ENCODE measurements around the gene NKAPD1. TPM values are rescaled to one million over a fixed set of nuclear protein-coding genes. Genes with fewer than 3 reads are reported as not detected.

Gene NKAPD1
- total RNA-seq, 1 experiment from 2014 or later: 27.5 TPM

DNA sequence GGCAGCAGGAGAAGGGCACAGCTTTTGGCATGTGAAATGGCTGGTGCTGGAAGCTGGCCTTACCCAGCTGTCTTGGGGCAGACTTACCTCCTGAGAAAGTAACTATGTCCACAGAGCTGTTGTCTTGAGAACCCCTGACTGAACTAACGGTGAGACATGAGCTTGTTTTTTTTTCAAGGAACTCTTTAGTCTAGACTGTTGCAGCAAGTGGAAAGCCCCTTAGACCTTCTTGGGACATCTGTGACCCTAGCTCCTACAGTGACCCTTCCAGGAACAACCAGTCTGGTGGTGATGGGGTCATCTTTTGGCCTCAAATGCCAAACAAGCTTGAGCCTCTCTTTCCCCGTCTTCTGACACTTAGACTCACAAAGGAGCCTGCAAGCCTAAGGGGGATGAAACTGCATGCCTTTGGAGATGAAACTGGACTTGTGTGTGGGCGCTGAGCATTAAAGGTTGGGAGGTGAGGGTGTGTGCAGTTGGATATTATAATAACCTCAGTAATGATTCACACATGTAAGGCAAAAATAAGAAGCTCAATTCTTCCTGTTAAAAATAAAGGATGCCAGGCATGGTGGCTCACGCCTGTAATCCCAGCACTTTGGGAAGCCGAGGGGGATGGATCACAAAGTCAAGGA, 48.0 kb downstream of the NKAPD1 start:
- peaks cover 9% of the 10 kb centered on the region for H3K4me1 Mint-ChIP-seq (ENCODE audit: insufficient read depth, unreplicated experiment)
- POLR2A ChIA-PET: interaction anchor here (0.7 to 6.5 kb wide), 9 partner anchors 10 to 74 kb away, joined by 3 to 73 read pairs (median 14); partner anchors contain the start of genes BCO2, IL18, SDHD and TIMM8B
- DNase-seq (ENCODE audit: unreplicated experiment): no peak
- intact Hi-C loops (cut with micrococcal nuclease): loop anchor here (2.0 kb wide), 1 partner anchor 35 kb away; no protein-coding TSS in a partner anchor
- no peaks in the 10 kb centered on the region for H3K36me3 Mint-ChIP-seq (ENCODE audit: insufficient read depth, unreplicated experiment)
- BruUV-seq (replicated peaks): no TSS peak
- H3K4me3 Mint-ChIP-seq (ENCODE audit: unreplicated experiment): no peak overlapping the region
- H3K27ac Mint-ChIP-seq (ENCODE audit: low read depth, unreplicated experiment): no peak overlapping the region
- no peaks in the 10 kb centered on the region for H3K27me3 Mint-ChIP-seq (ENCODE audit: insufficient read depth, unreplicated experiment)
- no peaks in the 10 kb centered on the region for H3K9me3 Mint-ChIP-seq (ENCODE audit: unreplicated experiment)
- CTCF ChIA-PET: interaction anchor here (0.6 to 1.4 kb wide), 11 partner anchors 8 to 1081 kb away, joined by 3 to 9 read pairs (median 4); partner anchors contain the start of gene BCO2
- TF ChIP-seq, protein P1, sequence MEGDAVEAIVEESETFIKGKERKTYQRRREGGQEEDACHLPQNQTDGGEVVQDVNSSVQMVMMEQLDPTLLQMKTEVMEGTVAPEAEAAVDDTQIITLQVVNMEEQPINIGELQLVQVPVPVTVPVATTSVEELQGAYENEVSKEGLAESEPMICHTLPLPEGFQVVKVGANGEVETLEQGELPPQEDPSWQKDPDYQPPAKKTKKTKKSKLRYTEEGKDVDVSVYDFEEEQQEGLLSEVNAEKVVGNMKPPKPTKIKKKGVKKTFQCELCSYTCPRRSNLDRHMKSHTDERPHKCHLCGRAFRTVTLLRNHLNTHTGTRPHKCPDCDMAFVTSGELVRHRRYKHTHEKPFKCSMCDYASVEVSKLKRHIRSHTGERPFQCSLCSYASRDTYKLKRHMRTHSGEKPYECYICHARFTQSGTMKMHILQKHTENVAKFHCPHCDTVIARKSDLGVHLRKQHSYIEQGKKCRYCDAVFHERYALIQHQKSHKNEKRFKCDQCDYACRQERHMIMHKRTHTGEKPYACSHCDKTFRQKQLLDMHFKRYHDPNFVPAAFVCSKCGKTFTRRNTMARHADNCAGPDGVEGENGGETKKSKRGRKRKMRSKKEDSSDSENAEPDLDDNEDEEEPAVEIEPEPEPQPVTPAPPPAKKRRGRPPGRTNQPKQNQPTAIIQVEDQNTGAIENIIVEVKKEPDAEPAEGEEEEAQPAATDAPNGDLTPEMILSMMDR (IDR thresholded peaks at IDR 0.05; ENCODE audit: unreplicated experiment): no peak

DNA sequence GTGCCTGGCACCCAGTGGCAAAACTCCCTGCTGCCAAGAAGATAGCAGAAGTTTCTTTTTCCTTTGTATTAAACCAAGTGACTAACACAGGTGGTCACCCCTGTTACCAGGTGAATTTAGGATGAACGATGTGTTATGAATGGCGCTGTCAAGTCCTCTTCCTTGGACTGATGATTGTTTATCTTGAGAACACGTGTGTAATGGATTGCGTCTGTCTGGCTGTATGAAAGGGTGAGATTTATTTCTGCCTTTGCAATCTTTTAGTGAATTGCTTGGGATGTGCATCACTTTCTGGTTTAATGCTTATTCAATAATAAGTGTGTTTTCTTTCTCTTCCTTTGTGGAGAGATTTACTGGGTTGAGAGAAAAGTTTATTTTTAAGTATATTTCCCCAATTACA, 49.0 kb downstream of the NKAPD1 start:
- no peak overlapping the region for H3K4me3 Mint-ChIP-seq (ENCODE audit: unreplicated experiment)
- H3K36me3 Mint-ChIP-seq (ENCODE audit: insufficient read depth, unreplicated experiment): no peaks in the 10 kb centered on the region
- intact Hi-C loops (cut with micrococcal nuclease): no loop called here
- H3K27me3 Mint-ChIP-seq (ENCODE audit: insufficient read depth, unreplicated experiment): no peaks in the 10 kb centered on the region
- no peaks in the 10 kb centered on the region for H3K9me3 Mint-ChIP-seq (ENCODE audit: unreplicated experiment)
- H3K27ac Mint-ChIP-seq (ENCODE audit: low read depth, unreplicated experiment): no peak overlapping the region
- peaks cover 10% of the 10 kb centered on the region for H3K4me1 Mint-ChIP-seq (ENCODE audit: insufficient read depth, unreplicated experiment)
- no peak for DNase-seq (ENCODE audit: unreplicated experiment)
- POLR2A ChIA-PET: interaction anchor here (0.8 to 6.5 kb wide), 3 partner anchors 35 to 1723 kb away, joined by 3 to 73 read pairs (median 44); partner anchors contain the start of gene IL18
- TF ChIP-seq, protein P1 (IDR thresholded peaks at IDR 0.05; ENCODE audit: unreplicated experiment): no peak
- no TSS peak for BruUV-seq (replicated peaks)
- CTCF ChIA-PET: interaction anchor here (1.4 kb wide), 1 partner anchor 9 kb away, joined by 11 read pairs; no protein-coding TSS in a partner anchor

DNA sequence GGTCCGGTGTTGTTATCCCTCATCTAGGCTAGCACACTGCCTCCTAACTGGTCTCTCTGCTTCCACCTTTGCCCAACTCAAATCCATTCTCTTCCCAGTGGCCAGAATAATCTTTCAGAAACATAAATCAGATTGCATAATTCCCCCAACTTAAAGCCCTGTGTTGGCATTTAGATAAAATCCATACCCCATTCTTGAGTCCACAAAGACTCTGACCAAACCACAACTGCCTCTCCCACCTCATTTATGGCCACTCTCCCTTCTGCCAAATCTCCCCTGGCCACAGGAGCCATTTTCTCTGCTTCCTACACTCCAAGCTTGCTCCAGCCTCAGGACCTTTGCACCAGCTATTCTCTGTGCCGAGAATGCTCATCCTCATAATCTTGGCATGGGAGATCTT, 53.0 kb downstream of the NKAPD1 start:
- Mint-ChIP-seq H3K4me3 (ENCODE audit: unreplicated experiment) (no peak overlapping the region), H3K27me3 (ENCODE audit: insufficient read depth, unreplicated experiment) (no peaks in the 10 kb centered on the region), H3K4me1 (ENCODE audit: insufficient read depth, unreplicated experiment) (peaks cover 31% of the 10 kb centered on the region), H3K27ac (ENCODE audit: low read depth, unreplicated experiment) (no peak overlapping the region), H3K9me3 (ENCODE audit: unreplicated experiment) (no peaks in the 10 kb centered on the region), H3K36me3 (ENCODE audit: insufficient read depth, unreplicated experiment) (peaks cover 13% of the 10 kb centered on the region)
- no TSS peak for BruUV-seq (replicated peaks)
- DNase-seq (ENCODE audit: unreplicated experiment): no peak
- ChIA-PET POLR2A (interaction anchor here (0.8 to 1.2 kb wide), 2 partner anchors 10 to 38 kb away, joined by 3 read pairs; no protein-coding TSS in a partner anchor), CTCF (interaction anchor here (1.0 to 2.2 kb wide), 3 partner anchors 13 to 153 kb away, joined by 3 to 5 read pairs (median 5); no protein-coding TSS in a partner anchor)
- TF ChIP-seq, protein P1 (IDR thresholded peaks at IDR 0.05; ENCODE audit: unreplicated experiment): no peak
- intact Hi-C loops (cut with micrococcal nuclease): no loop called here

DNA sequence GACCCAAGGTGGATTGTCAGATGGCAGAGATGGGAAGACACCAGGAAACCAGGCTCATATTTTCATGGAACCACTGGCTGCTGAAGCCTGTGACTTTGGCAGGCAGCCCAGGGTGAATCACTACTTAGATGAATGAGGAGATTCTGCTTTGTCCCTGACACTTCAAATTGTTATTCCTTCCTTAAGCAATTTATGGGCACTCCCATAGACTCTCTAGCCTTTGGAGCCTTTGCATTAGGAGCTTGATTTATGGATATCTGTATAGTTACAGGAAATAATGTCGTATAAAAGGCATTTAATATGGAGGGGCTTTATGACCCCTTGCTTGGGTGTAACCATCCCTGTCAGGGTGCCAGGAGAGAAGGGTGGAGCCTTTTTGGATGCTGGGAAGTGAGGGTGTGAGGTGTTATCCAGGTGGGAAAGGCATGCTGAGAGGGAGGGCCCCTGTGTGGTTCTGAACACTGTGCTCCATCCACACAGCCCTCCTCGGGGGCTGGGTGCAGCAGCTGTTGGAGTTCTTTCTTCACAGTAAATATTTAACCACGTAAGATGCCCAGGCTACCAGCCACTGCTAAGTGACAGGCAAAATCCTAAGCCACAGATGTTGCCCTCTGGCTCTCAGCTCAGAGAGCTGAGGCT, 54.5 kb downstream of the NKAPD1 start:
- Mint-ChIP-seq H3K27me3 (ENCODE audit: insufficient read depth, unreplicated experiment) (no peaks in the 10 kb centered on the region), H3K27ac (ENCODE audit: low read depth, unreplicated experiment) (peak overlapping the region; percentile 57), H3K4me1 (ENCODE audit: insufficient read depth, unreplicated experiment) (peaks cover 32% of the 10 kb centered on the region), H3K9me3 (ENCODE audit: unreplicated experiment) (no peaks in the 10 kb centered on the region), H3K36me3 (ENCODE audit: insufficient read depth, unreplicated experiment) (peaks cover 13% of the 10 kb centered on the region), H3K4me3 (ENCODE audit: unreplicated experiment) (peak overlapping the region; percentile 13)
- TF ChIP-seq, protein P1 (IDR thresholded peaks at IDR 0.05; ENCODE audit: unreplicated experiment): no peak
- ChIA-PET POLR2A (interaction anchor here (0.7 to 3.3 kb wide), 11 partner anchors 8 to 167 kb away, joined by 3 to 18 read pairs (median 5); partner anchors contain the start of gene IL18), CTCF (interaction anchor here (0.9 to 1.2 kb wide), 2 partner anchors 15 to 152 kb away, joined by 3 read pairs; no protein-coding TSS in a partner anchor)
- peak; percentile 85 for DNase-seq (ENCODE audit: unreplicated experiment)
- BruUV-seq (replicated peaks): no TSS peak
- intact Hi-C loops (cut with micrococcal nuclease): no loop called here
